GM12878 (cell line): Measurements from ENCODE around the gene UFC1. TPM values are rescaled to one million over a fixed set of nuclear protein-coding genes. Genes with fewer than 3 reads are reported as not detected.

Source experiments
- EZH2 ChIP-seq: IDR thresholded peaks from 2 replicates; pipeline ENCODE4 v1.6.1; 2012; ENCODE audit warnings: low read depth, mild to moderate bottlenecking, control low read depth, inconsistent platforms, low read length, borderline replicate concordance; ENCODE audit not compliant: control insufficient read depth
- HSF1 ChIP-seq: fragments of 150-350 bp; IDR thresholded peaks from 2 replicates; pipeline ENCODE4 v1.6.1; 2014; ENCODE audit warnings: mild to moderate bottlenecking, low read depth, low read length
- KAT2A ChIP-seq: conservative IDR thresholded peaks from 2 replicates; pipeline ENCODE4 v1.6.1; 2011; ENCODE audit warnings: low read depth, low read length; ENCODE audit not compliant: control insufficient read depth
- RB1 ChIP-seq: fragments of 450-650 bp; formaldehyde crosslinking; IDR thresholded peaks from 2 replicates; pipeline ENCODE4 v1.6.1; 2017; ENCODE audit warnings: mild to moderate bottlenecking, borderline replicate concordance
- RBBP5 ChIP-seq: fragments of 200-600 bp; sonication (generic); conservative IDR thresholded peaks from 2 replicates; pipeline ENCODE4 v1.6.1; 2016
- SUZ12 ChIP-seq: fragments of 200-600 bp; sonication (generic); IDR thresholded peaks from one replicate; pipeline ENCODE4 v1.6.1; 2018; ENCODE audit warnings: antibody characterized with exemption, mild to moderate bottlenecking; ENCODE audit not compliant: unreplicated experiment
- TCF3 ChIP-seq: IDR thresholded peaks from 2 replicates; pipeline ENCODE4 v1.6.1; 2012; ENCODE audit warnings: low read depth, mild to moderate bottlenecking, low read length, borderline replicate concordance; ENCODE audit not compliant: insufficient read depth
- TCF7 ChIP-seq: IDR thresholded peaks from 2 replicates; pipeline ENCODE4 v1.6.1; 2014; ENCODE audit warnings: antibody characterized with exemption, borderline replicate concordance
- polyA plus RNA-seq, 11 experiments: library from polyadenylated mRNA; depleted of rRNA in 4 of 11; unstranded in 6 of 11; stranded (reverse) in 5 of 11; fragments of >200 nt; fragmentation: Nextera tagmentation in 4 of 11; fragmentation: Illumina TruSeq in 1 of 11; extraction: Ambion mirVana in 4 of 11; extraction: Trizol in 1 of 11; gene quantifications; 1 replicate in 1 of 11; 2 replicates in 10 of 11; pipeline versions ENCODE4 v1.2.1 to v1.2.3, GENCODE V29; 2011 to 2016; ENCODE audit warnings: inconsistent platforms in 2 of 11, missing spikeins in 2 of 11, low read depth in 1 of 11
- total RNA-seq, 4 experiments: library from RNA; depleted of rRNA in 3 of 4; stranded (reverse); fragments of >200 nt in 3 of 4; fragmentation: Illumina TruSeq in 1 of 4; extraction: Trizol in 1 of 4; gene quantifications; 2 replicates each; pipeline versions ENCODE4 v1.2.1 to v1.2.3, GENCODE V29; 2013 to 2021
- TF ChIP-seq, protein P1 (sequence below): fragments of 450-650 bp; formaldehyde crosslinking; IDR thresholded peaks from 2 replicates; pipeline ENCODE4 v1.5.0; 2022; ENCODE audit warnings: mild to moderate bottlenecking, missing genetic modification characterization
- TF ChIP-seq, protein P2 (sequence below): fragments of 450-650 bp; IDR thresholded peaks from 2 replicates; pipeline ENCODE4 v1.6.1; 2017; ENCODE audit warnings: mild to moderate bottlenecking, moderate library complexity
- TF ChIP-seq, protein P3 (sequence below): fragments of 450-650 bp; IDR thresholded peaks from 2 replicates; pipeline ENCODE4 v1.6.1; 2014; ENCODE audit warnings: mild to moderate bottlenecking
- TF ChIP-seq, protein P4 (sequence below): IDR thresholded peaks from 2 replicates; pipeline ENCODE4 v1.6.1; 2011; ENCODE audit warnings: borderline replicate concordance, low read depth, mild to moderate bottlenecking, moderate library complexity, low read length; ENCODE audit not compliant: insufficient read depth, poor library complexity, severe bottlenecking
- TF ChIP-seq, protein P5 (sequence below): IDR thresholded peaks from 2 replicates; pipeline ENCODE4 v1.6.1; 2011; ENCODE audit warnings: mild to moderate bottlenecking, low read depth, low read length, moderate library complexity; ENCODE audit not compliant: insufficient replicate concordance

UFC1 gene
- total and polyA plus RNA-seq, 10 of the 15 experiments (the other 5 are each of a cell fraction or from before 2014, with no cell fraction given), result 95.9 to 239 (median 151) TPM

GRCh38 chr1:161165742-161166668 is 12.2 kb downstream of the UFC1 start, which contains the start of gene PPOX (continued):
- TF ChIP-seq, protein P1, sequence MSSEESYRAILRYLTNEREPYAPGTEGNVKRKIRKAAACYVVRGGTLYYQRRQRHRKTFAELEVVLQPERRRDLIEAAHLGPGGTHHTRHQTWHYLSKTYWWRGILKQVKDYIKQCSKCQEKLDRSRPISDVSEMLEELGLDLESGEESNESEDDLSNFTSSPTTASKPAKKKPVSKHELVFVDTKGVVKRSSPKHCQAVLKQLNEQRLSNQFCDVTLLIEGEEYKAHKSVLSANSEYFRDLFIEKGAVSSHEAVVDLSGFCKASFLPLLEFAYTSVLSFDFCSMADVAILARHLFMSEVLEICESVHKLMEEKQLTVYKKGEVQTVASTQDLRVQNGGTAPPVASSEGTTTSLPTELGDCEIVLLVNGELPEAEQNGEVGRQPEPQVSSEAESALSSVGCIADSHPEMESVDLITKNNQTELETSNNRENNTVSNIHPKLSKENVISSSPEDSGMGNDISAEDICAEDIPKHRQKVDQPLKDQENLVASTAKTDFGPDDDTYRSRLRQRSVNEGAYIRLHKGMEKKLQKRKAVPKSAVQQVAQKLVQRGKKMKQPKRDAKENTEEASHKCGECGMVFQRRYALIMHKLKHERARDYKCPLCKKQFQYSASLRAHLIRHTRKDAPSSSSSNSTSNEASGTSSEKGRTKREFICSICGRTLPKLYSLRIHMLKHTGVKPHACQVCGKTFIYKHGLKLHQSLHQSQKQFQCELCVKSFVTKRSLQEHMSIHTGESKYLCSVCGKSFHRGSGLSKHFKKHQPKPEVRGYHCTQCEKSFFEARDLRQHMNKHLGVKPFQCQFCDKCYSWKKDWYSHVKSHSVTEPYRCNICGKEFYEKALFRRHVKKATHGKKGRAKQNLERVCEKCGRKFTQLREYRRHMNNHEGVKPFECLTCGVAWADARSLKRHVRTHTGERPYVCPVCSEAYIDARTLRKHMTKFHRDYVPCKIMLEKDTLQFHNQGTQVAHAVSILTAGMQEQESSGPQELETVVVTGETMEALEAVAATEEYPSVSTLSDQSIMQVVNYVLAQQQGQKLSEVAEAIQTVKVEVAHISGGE (CRISPR knock-in tag), result no peak
- TF ChIP-seq RBBP5 (no peak), EZH2 (no peak), RB1 (peak; percentile 53; the same call in 1 of the 2 replicates), HSF1 (no peak), TCF3 (peak; percentile 62; the same call in 1 of the 2 replicates), KAT2A (no peak), SUZ12 (no peak), TCF7 (no peak)
- TF ChIP-seq, protein P2, sequence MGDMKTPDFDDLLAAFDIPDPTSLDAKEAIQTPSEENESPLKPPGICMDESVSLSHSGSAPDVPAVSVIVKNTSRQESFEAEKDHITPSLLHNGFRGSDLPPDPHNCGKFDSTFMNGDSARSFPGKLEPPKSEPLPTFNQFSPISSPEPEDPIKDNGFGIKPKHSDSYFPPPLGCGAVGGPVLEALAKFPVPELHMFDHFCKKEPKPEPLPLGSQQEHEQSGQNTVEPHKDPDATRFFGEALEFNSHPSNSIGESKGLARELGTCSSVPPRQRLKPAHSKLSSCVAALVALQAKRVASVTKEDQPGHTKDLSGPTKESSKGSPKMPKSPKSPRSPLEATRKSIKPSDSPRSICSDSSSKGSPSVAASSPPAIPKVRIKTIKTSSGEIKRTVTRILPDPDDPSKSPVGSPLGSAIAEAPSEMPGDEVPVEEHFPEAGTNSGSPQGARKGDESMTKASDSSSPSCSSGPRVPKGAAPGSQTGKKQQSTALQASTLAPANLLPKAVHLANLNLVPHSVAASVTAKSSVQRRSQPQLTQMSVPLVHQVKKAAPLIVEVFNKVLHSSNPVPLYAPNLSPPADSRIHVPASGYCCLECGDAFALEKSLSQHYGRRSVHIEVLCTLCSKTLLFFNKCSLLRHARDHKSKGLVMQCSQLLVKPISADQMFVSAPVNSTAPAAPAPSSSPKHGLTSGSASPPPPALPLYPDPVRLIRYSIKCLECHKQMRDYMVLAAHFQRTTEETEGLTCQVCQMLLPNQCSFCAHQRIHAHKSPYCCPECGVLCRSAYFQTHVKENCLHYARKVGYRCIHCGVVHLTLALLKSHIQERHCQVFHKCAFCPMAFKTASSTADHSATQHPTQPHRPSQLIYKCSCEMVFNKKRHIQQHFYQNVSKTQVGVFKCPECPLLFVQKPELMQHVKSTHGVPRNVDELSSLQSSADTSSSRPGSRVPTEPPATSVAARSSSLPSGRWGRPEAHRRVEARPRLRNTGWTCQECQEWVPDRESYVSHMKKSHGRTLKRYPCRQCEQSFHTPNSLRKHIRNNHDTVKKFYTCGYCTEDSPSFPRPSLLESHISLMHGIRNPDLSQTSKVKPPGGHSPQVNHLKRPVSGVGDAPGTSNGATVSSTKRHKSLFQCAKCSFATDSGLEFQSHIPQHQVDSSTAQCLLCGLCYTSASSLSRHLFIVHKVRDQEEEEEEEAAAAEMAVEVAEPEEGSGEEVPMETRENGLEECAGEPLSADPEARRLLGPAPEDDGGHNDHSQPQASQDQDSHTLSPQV, result no peak
- TF ChIP-seq, protein P3, sequence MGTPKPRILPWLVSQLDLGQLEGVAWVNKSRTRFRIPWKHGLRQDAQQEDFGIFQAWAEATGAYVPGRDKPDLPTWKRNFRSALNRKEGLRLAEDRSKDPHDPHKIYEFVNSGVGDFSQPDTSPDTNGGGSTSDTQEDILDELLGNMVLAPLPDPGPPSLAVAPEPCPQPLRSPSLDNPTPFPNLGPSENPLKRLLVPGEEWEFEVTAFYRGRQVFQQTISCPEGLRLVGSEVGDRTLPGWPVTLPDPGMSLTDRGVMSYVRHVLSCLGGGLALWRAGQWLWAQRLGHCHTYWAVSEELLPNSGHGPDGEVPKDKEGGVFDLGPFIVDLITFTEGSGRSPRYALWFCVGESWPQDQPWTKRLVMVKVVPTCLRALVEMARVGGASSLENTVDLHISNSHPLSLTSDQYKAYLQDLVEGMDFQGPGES, result 0 out of 2 replicates have a peak, but pooled peaks have one; percentile 43
- TF ChIP-seq, protein P4, sequence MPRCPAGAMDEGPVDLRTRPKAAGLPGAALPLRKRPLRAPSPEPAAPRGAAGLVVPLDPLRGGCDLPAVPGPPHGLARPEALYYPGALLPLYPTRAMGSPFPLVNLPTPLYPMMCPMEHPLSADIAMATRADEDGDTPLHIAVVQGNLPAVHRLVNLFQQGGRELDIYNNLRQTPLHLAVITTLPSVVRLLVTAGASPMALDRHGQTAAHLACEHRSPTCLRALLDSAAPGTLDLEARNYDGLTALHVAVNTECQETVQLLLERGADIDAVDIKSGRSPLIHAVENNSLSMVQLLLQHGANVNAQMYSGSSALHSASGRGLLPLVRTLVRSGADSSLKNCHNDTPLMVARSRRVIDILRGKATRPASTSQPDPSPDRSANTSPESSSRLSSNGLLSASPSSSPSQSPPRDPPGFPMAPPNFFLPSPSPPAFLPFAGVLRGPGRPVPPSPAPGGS, result no peak
- TF ChIP-seq, protein P5, sequence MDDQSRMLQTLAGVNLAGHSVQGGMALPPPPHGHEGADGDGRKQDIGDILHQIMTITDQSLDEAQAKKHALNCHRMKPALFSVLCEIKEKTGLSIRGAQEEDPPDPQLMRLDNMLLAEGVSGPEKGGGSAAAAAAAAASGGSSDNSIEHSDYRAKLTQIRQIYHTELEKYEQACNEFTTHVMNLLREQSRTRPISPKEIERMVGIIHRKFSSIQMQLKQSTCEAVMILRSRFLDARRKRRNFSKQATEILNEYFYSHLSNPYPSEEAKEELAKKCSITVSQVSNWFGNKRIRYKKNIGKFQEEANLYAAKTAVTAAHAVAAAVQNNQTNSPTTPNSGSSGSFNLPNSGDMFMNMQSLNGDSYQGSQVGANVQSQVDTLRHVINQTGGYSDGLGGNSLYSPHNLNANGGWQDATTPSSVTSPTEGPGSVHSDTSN, result peak; percentile 14
